OCI-LY7 (cell line): ENCODE data around the gene PLSCR1. TPM values are rescaled to one million over a fixed set of nuclear protein-coding genes. Genes with fewer than 3 reads are reported as not detected.

ENCODE experiments used
- BruUV-seq: library from RNA; stranded (reverse); fragments of 400-500 nt; replicated peaks from 2 replicates; lab custom pipeline; 2021; lab: Mats Ljungman, UMichigan
- CTCF ChIA-PET: fragments of 300-600 bp; sonication (Branson Sonifier 250); formaldehyde crosslinking; loops from one replicate; lab custom pipeline; 2022; ENCODE audit warnings: antibody characterized with exemption; ENCODE audit not compliant: unreplicated experiment; lab: Charles Lee
- POLR2A ChIA-PET: fragments of 300-600 bp; sonication (Branson Sonifier 250); formaldehyde crosslinking; loops from one replicate; lab custom pipeline; 2022; ENCODE audit warnings: antibody characterized with exemption; lab: Charles Lee
- DNase-seq: peaks from one replicate; pipeline ENCODE4 v3.0.0-alpha.2; 2015; ENCODE audit warnings: low spot score
- H2AFZ ChIP-seq: fragments of 200-600 bp; sonication (generic), shearing (Covaris generic); 2 replicates; pipeline ENCODE4 v1.6.1; 2014; ENCODE audit warnings: mild to moderate bottlenecking, antibody characterized with exemption, low read length, moderate library complexity
- H3K27ac ChIP-seq: fragments of 200-600 bp; sonication (generic); 2 replicates; pipeline ENCODE4 v1.5.1; 2014; ENCODE audit warnings: mixed run types, low read depth, mild to moderate bottlenecking, moderate library complexity, low read length, inconsistent platforms; ENCODE audit not compliant: poor library complexity, severe bottlenecking
- H3K36me3 ChIP-seq: fragments of 200-600 bp; sonication (generic); 2 replicates; pipeline ENCODE4 v1.6.1; 2014; ENCODE audit warnings: mild to moderate bottlenecking, antibody characterized with exemption, low read length, moderate library complexity, mixed read lengths; ENCODE audit not compliant: insufficient read depth
- H3K4me1 ChIP-seq: fragments of 200-600 bp; sonication (generic); 2 replicates; pipeline ENCODE4 v1.5.1; 2014; ENCODE audit warnings: mild to moderate bottlenecking, low read length; ENCODE audit not compliant: insufficient read depth, poor library complexity, severe bottlenecking
- H3K4me2 ChIP-seq: fragments of 200-600 bp; sonication (generic); 2 replicates; pipeline ENCODE4 v1.6.1; 2014; ENCODE audit warnings: mild to moderate bottlenecking, low read length
- H3K4me3 ChIP-seq: fragments of 200-600 bp; sonication (generic); 2 replicates; pipeline ENCODE4 v1.5.1; 2014; ENCODE audit warnings: mild to moderate bottlenecking, low read depth, low read length; ENCODE audit not compliant: poor library complexity, severe bottlenecking
- H3K79me2 ChIP-seq: fragments of 200-600 bp; sonication (generic); 2 replicates; pipeline ENCODE4 v1.6.1; 2016; ENCODE audit warnings: low read depth, mild to moderate bottlenecking, low read length, moderate library complexity, mixed read lengths; ENCODE audit not compliant: insufficient read depth
- H3K9me2 ChIP-seq: fragments of 200-600 bp; sonication (generic); 2 replicates; pipeline ENCODE4 v1.6.1; 2016; ENCODE audit warnings: mild to moderate bottlenecking, low read length, mixed read lengths; ENCODE audit not compliant: insufficient read depth
- H3K9me3 ChIP-seq: fragments of 200-600 bp; sonication (generic); 2 replicates; pipeline ENCODE4 v1.6.1; 2014; ENCODE audit warnings: mild to moderate bottlenecking, mixed run types, low read length, mixed read lengths
- H4K20me1 ChIP-seq: fragments of 200-600 bp; sonication (generic); 2 replicates; pipeline ENCODE4 v1.6.1; 2014; ENCODE audit warnings: mild to moderate bottlenecking, antibody characterized with exemption, low read length, moderate library complexity, mixed read lengths; ENCODE audit not compliant: insufficient read depth
- CTCF ChIP-seq: fragments of 200-600 bp; sonication (generic); conservative IDR thresholded peaks from 2 replicates; pipeline ENCODE4 v1.5.1; 2014; ENCODE audit warnings: mild to moderate bottlenecking, antibody characterized with exemption, low read length, moderate library complexity, mixed read lengths
- EZH2phosphoT487 ChIP-seq: fragments of 200-600 bp; sonication (generic); IDR thresholded peaks from 2 replicates; pipeline ENCODE4 v1.6.1; 2018; ENCODE audit warnings: low read depth, borderline replicate concordance, mild to moderate bottlenecking, mixed run types, antibody characterized with exemption, low read length, moderate library complexity, mixed read lengths
- intact Hi-C: fragments of 100-400 bp; cut with micrococcal nuclease; formaldehyde crosslinking; loops from one replicate; pipeline ENCODE4 v1.10.0; 2022; ENCODE audit not compliant: unreplicated experiment
- total RNA-seq, 2 experiments: library from RNA; depleted of rRNA in 1 of 2; stranded (reverse); fragments of >200 nt in 1 of 2; shearing (Covaris generic) in 1 of 2; gene quantifications; 2 replicates each; pipeline ENCODE4 v1.2.3, GENCODE V29; 2014 to 2022

PLSCR1 gene
- total RNA-seq, 2 experiments from 2014 or later = 1.8 to 13.4 TPM

GRCh38 chr3:146496251-146496650 is 48.2 kb downstream of the PLSCR1 start:
- no peaks in the 10 kb centered on the region for H3K79me2 ChIP-seq
- no peak overlapping the region for H2AFZ ChIP-seq
- BruUV-seq = no TSS peak
- H3K4me1 ChIP-seq = no peaks in the 10 kb centered on the region
- DNase-seq = no peak
- ChIA-PET POLR2A (interaction anchor here (0.7 kb wide), 2 partner anchors 137 to 251 kb away, joined by 3 to 4 read pairs; no protein-coding TSS in a partner anchor), CTCF (no interaction called here)
- H3K4me2 ChIP-seq = no peak overlapping the region
- no peak for TF ChIP-seq EZH2phosphoT487
- TF ChIP-seq CTCF = no peak
- H3K27ac ChIP-seq = no peak overlapping the region
- intact Hi-C loops = no loop called here
- no peaks in the 10 kb centered on the region for H4K20me1 ChIP-seq
- H3K4me3 ChIP-seq = no peak overlapping the region
- no peaks in the 10 kb centered on the region for H3K9me2 ChIP-seq
- no peaks in the 10 kb centered on the region for H3K36me3 ChIP-seq
- H3K9me3 ChIP-seq = no peaks in the 10 kb centered on the region

- TF ChIP-seq EZH2phosphoT487 (no peak), CTCF (no peak)
- H3K9me3 ChIP-seq = no peaks in the 10 kb centered on the region
- ChIA-PET POLR2A (interaction anchor here (0.6 kb wide), 1 partner anchor 9 kb away, joined by 3 read pairs; no protein-coding TSS in a partner anchor), CTCF (no interaction called here)
- no peak overlapping the region for H3K4me2 ChIP-seq
- no peaks in the 10 kb centered on the region for H3K4me1 ChIP-seq
- no TSS peak for BruUV-seq
- H3K79me2 ChIP-seq = no peaks in the 10 kb centered on the region
- no peak overlapping the region for H3K27ac ChIP-seq
- H3K4me3 ChIP-seq = no peak overlapping the region
- DNase-seq = no peak
- no peaks in the 10 kb centered on the region for H4K20me1 ChIP-seq
- H3K9me2 ChIP-seq = no peaks in the 10 kb centered on the region
- H3K36me3 ChIP-seq = no peaks in the 10 kb centered on the region
- H2AFZ ChIP-seq = no peak overlapping the region
- intact Hi-C loops = no loop called here
Observed at GRCh38 chr3:146493761-146494160, 50.6 kb downstream of the PLSCR1 start.

- TF ChIP-seq CTCF = no peak
- TF ChIP-seq EZH2phosphoT487 = no peak
- DNase-seq = no peak
- Histone ChIP-seq H3K9me2 (no peaks in the 10 kb centered on the region), H3K4me1 (no peaks in the 10 kb centered on the region), H3K4me3 (no peak overlapping the region), H3K4me2 (no peak overlapping the region), H3K27ac (no peak overlapping the region), H4K20me1 (no peaks in the 10 kb centered on the region), H3K9me3 (no peaks in the 10 kb centered on the region), H3K79me2 (no peaks in the 10 kb centered on the region), H3K36me3 (no peaks in the 10 kb centered on the region), H2AFZ (no peak overlapping the region)
- POLR2A ChIA-PET = no interaction called here
- intact Hi-C loops = no loop called here
- CTCF ChIA-PET = no interaction called here
- BruUV-seq = no TSS peak
Observed at GRCh38 chr3:146493221-146493620, 51.2 kb downstream of the PLSCR1 start.
